NK-92 (cell line): ENCODE measurements around the gene GABRA1.

Experiments
- DNase-seq: peaks from one replicate; lab custom pipeline; 2025; ENCODE audit not compliant: unreplicated experiment; lab: John Stamatoyannopoulos, UW

Gene GABRA1

DNA sequence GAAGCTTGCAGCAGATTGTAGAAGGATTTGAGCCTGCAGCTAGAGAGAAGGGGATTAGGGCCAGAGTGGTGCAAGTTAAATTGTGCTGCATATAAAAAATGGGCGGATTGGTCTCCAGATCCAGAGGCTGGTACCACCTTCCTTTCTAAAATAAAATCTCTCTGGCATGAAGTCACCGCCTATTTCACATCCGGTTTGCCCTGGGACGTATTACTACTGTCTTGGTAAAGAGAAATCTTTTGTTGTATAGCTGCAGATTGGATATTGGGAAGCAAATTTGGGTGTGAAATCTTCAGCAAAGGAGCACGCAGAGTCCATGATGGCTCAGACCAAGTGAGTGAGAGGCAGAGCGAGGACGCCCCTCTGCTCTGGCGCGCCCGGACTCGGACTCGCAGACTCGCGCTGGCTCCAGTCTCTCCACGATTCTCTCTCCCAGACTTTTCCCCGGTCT, at the start of gene GABRA1:
TSS of gene GABRA1 (plus strand) at position 180 of the 451 bp plus-strand sequence. CDS start 2,691 bp downstream, outside the sequence.
- no peak for DNase-seq

DNA sequence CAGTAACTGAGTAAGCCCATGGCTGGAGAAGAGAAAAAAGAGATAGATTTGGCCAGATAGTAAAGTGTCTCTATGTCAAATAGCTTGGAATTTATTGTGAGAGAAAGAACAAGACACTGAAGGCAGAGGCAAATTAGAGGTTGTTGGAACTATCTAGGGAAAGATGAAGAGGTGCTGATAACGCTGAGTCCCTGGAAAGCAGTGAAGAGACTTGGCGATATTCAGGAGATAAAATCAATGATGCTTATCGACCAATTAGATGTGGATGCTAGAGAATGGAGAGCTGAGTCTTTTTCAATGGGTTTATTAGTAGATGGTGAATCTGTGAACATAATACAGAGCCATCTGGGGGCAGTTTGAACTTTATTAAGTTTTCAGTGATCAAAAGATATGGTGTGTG, 48.6 kb upstream of the GABRA1 start:
- DNase-seq = no peak

DNA sequence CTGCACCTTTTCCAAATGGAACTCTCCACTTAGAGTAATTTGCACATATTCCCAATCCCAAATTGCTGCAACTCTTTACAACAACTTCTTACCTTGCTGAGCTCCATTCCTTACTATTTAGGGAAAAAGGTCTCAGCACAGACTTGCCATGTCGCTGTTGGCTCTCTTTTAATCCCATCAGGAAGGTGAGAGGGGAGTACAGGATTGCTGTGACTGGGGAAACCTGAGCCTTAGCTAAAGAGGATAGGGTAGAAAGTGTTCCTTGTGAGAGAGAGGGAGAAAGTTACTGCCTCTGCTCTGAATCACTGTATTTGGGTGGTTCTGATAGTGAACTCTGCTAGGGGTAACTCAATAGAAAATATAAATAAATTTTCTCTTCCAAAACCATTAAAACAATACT, 43.7 kb upstream of the GABRA1 start:
- DNase-seq = no peak

DNA sequence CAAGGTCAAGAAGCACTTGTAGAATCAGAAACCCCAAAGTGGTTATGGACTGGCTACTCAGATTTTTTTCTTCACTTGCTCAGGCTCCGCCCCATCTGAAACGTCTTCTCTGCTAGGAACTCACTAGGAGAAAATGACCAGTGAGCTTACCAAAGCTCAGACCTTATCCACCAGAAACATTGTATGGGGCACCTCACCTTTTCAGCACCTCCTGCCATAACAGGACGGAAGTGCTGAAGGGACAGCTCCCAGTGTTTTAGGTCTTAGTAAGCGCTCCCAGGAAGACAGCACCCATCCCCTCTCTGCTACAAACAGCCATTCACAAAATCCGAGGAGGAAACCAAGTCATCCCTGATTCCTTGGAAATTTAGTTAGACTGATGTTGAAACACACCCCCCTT, 1.2 kb upstream of the GABRA1 start:
- DNase-seq = no peak

DNA sequence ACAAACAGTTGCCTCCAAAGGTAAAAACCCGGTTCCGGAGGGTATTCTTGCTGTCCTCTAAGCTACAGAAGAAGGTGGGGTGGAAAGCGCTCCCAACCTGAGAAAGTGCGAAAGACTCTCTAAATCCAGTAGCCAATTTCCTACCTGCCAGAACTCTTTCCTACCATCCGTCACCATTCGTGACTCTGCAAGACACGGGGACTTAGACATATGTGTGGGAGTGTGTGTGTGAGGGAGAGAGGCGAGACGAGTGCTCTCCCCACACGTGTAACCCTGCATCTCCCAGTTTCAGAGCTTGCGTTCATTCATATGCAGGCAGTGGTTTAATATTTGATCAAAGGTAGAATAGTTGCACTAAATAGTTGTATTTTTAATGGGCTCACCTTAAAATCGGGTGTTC, 473 bp upstream of the GABRA1 start:
- DNase-seq = no peak

DNA sequence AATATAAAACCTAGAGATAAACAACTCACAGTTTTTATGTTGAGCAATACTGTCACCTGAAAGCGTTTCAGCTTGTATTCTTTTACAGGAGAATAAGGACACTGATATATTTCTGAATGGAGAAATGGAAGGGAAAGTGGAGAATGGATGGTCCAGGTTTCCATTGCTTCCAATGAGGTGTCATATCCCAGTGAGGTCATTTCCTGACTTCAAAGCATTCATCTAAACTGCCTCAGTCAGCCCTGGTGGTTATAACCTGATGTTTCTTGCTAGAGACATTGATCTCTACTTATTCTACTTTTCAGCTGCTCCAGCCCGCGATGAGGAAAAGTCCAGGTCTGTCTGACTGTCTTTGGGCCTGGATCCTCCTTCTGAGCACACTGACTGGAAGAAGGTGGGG, 2.6 kb downstream of the GABRA1 start:
- no peak for DNase-seq

DNA sequence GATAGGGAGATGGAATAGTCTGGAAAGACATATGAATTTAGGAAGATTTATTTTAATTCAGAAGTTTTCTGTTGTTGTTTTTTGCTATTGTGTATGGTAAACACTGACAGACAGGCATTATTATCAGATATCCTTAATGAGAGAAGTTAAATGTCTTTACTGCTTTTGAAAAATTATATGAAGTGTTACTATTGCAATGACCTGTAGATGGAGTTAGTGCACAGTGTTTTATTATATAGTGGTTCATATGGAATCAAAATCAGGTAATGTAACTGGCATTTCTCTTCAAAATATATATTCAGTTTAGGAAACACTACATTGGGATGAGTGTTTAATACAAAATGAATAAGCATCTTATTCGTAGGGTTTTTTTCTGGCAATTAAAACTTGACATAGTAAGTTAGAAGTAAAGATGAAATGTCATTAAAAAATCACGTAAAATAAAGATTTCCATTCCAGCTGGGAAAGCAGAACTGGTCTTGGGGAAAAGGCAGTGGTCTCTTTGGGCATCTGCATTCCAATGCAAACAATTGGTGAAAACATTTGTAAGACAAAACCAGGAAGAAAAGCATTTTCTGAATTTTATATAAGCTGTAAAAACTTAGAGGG, 3.9 kb downstream of the GABRA1 start:
- DNase-seq = no peak

DNA sequence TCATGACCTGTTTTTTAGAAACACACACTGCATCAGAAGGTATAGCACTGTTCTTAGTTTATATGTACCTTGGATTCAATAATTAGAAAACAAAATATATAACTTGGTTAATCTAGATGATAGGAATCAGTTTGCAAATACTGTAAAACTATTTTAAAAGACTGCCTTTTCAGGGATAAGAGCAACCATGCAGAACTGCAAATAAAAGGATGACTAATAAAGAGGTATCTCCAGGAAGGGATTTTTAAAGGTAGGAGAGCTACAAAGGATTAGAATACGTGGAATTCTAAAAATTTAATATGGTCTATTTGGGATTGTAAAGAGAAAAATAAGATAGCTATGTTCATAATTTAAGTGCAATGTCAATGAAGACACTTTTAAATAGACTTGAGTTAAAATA, 9.4 kb downstream of the GABRA1 start:
- DNase-seq = no peak

DNA sequence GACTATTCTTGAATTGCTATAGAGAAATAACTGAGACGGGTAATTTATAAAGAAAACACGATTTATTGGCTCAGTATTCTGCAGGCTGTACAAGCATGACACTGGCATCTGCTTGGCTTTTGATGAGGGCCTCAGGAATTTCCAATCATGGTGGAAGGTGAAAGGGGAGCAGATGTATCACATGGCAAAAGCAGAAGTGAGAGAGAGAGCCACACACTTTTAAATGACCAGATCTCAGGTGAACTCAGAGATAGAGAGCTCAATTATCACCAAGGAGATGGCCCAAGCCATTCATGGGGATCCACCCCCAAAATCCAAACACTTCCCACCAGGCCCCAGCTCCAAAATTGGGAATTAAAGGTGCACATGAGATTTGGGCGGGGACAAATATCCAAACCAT, 15.3 kb downstream of the GABRA1 start:
- DNase-seq = no peak

DNA sequence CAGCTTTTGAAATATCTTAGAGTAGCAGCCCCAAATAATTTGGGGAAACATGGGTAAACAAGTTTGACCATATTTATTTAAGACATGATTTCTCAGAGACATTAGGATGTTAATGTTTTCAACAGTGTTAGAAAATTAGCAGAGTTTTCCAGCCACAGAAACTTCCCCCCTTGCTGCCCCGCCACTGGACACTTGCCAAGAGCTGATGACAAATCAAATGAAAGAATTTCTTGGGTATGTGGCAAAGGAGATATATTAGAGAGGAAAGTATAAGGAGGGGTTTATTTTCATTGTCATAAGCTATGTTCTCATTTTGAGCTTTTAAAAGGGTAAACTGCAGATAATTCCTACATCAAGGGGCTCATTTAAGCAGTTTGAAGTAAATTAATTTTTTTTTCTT, 15.9 kb downstream of the GABRA1 start:
- DNase-seq = no peak

DNA sequence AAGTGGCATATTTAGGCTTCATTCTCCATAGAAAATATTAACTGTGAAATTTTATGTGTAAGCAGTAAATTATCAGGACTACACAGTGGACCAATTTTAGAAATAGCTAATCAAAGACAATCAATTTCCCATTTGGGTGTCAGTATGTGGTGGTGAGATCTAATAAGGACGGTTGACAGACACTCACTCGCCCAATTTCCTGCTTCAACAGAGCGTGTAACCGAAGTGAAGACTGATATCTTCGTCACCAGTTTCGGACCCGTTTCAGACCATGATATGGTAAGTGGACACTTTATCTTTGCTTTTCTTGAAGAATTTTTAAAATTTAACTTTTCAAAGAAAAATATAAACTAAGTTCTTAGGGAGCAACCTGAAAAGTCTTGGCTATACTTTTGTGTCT, 17.6 kb downstream of the GABRA1 start:
- no peak for DNase-seq

DNA sequence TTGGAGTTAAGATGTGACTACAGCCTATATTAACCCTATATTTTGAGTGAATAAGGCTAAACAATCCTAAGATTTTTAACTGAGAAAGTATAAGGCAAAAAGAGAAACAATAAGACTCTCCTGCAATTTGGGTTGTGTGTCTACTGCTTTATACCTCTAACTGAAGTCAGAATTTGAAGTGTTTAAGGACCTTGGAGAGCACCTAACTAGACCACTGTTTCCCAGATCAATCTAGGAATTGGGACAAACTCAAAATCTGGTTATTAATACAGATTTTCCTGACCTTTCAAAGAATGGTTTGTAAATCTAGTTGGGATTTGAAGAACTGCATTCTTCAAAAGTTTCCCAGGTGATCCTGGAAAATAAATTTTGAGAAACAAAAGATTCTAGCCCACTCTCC, 42.1 kb downstream of the GABRA1 start:
- DNase-seq = no peak

DNA sequence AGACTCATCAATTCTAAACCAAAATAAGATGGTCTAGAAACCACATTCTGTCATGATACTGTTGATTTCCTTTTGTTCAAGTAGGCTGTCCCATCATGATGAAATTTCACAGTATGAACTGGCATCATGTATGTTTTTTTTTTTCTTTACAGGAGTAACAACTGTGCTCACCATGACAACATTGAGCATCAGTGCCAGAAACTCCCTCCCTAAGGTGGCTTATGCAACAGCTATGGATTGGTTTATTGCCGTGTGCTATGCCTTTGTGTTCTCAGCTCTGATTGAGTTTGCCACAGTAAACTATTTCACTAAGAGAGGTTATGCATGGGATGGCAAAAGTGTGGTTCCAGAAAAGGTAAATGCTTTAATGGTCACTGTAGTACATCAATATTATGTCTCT, 47.6 kb downstream of the GABRA1 start:
- no peak for DNase-seq

DNA sequence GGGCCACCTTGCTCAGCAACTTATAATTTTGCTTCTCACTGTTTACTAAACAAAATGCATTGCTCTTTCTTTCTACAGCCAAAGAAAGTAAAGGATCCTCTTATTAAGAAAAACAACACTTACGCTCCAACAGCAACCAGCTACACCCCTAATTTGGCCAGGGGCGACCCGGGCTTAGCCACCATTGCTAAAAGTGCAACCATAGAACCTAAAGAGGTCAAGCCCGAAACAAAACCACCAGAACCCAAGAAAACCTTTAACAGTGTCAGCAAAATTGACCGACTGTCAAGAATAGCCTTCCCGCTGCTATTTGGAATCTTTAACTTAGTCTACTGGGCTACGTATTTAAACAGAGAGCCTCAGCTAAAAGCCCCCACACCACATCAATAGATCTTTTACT, 49.1 kb downstream of the GABRA1 start:
- no peak for DNase-seq

DNA sequence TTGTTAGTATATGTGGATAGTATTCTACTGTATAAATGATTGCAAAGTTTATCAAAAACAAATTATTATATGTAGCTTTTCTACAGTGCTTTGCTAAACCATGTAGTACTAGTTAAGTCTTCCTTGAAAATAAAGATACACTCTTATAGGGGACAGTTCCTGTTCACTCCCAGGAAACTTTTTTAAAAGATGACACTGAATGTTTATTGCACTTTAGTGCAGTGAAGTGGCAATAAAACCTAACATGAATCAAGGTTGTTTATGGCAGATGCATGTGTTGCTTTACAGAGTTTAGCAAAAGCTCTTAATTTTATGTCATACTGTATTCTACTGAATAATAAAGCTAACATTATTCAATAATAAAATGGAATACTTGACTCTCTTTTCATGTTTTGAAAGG, 51.7 kb downstream of the GABRA1 start:
- no peak for DNase-seq

DNA sequence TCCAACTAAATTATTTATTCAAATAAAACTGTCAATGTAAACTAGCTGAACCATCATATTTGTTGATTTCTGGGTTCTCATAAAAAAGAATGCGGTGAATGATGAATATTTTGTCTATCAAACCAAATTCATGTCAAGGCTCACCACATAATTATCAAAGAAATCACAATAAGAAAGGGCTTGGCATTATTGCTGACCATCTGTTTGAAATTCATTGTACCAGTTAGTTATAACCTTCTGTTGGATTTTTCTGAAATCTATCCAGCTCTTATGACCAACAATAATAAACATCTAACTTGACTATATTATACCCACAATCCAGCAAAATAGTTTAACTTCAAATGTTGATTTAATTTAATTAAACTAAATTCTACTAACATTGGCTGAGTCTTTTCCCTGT, 53.1 kb downstream of the GABRA1 start:
- no peak for DNase-seq

DNA sequence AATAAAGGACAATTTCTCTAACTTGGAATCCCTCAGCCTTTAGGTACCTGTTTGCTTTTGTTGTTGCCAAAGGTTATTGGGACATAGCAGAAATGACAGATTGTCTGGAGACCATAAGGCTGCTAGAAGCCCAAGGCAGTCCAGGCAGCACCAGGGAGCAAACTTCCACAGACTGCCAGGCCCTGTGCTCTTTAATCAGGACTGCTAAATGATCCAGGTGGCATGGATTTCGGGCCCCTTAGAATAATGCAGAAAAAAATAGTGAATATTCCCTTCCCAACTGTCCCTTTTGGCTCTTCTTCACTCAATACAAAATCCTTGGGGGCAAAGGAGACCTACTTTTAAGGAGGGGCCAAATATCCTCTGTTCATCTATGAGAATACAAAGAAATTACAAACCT, 73.9 kb downstream of the GABRA1 start:
- no peak for DNase-seq

DNA sequence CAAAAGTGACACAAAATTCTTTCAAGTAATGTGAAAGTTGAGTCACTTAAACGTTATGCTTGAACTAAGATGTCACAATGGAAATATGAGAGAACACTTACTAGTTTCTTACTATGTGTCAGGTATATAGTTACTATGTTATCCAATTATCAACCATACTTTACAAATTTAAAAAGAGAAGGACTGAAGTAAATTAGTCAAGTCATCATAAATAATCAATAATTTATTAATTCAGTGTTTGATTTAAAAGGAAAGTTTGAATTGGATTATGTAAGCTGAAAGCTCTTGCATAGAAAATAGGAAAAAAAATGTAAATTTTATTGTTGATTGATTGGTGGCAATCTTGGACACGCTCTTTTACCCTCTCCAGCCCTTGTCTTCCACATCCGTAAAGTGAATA, 76.3 kb downstream of the GABRA1 start:
- DNase-seq = no peak

DNA sequence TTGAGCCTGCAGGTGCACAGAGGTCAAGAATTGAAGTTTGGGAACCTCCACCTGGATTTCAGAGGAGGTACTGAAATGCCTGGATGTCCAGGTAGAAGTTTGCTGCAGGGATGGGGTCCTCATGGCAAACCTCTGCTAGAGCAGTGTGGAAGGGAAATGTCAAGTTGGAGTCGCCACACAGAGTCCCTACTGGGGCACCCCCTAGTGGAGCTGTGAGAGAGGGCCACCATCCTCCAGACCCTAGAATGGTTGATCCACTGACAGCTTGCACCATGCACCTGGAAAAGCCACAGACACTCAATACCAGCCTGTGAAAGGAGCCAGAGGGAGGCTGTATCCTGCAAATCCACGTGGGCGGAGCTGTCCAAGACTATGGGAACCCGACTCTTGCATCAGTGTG, 78.0 kb downstream of the GABRA1 start:
- DNase-seq = no peak

DNA sequence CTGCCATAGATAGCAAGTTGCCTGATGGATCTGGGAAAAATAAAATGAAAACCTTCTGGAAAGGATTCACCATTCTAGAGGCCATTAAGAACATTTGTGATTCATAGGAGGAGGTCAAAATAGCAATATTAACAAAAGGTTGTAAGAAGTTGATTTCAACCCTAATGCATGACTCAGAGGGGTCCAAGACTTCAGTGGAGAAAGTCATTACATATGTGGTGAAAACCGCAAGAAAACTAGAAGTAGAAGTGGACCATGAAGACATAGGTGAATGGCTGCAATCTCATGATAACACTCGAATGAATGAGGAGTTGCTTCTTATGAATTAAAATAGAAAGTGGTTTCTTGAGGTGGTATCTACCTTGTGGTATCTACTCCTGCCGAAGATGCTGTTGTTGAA, 86.6 kb downstream of the GABRA1 start:
- no peak for DNase-seq

DNA sequence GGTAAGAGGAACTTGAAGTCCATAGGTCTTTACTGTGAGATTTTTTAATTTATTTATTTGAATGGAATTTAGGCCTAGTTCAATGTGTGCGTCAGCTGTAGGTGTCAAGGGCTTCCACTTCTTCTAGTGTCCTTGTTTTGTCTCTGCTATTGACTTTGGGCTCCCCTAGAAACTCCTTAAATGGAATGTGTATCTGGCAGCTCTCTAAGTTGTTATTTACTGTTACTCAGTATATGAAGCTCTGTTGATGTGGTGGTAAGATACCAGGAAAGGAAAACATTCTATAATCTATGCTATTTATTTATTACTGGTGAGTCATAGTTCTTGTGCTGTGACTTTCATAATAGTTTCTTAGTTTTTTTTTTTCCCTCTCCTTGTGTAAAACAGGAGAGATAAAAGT, 97.1 kb downstream of the GABRA1 start:
- DNase-seq = no peak

DNA sequence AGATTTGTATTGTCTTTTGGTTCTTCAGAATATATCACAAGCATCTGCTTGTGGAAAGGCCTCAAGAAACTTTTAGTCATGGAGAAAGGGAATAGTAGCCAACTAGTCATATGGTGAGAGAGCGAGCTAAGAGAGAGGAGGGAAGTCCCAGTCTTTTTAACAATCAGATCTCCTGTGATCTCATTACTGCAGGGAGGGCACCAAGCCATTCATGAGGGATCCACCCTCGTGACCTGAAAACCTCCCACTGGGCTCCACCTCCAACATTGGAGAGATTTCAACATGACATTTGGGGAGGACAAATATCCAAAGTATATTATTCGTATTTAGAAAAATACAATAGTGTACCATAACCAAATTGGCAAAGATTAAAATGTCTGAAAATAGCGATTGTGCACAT, 99.0 kb downstream of the GABRA1 start:
- DNase-seq = no peak
